ENCODE data around the gene C1QTNF7.

Gene C1QTNF7

GRCh38 chr4:15413623-15414019, 14.2 kb upstream of the C1QTNF7 start:
- no peak for DNase-seq (ENCODE audit: low read depth in 2 of 2)

- no peak for DNase-seq (ENCODE audit: low read depth in 2 of 2)
These were observed 13.2 kb upstream of the C1QTNF7 start for GRCh38 chr4:15414551-15415091.

GRCh38 chr4:15416357-15417232, 11.2 kb upstream of the C1QTNF7 start:
- no peak for DNase-seq (ENCODE audit: low read depth in 2 of 2)

GRCh38 chr4:15417233-15417660, 10.6 kb upstream of the C1QTNF7 start:
- no peak for DNase-seq (ENCODE audit: low read depth in 2 of 2)

- DNase-seq (ENCODE audit: low read depth in 2 of 2): no peak
These were observed 8.9 kb upstream of the C1QTNF7 start for GRCh38 chr4:15418956-15419355.

GRCh38 chr4:15420642-15421041, 7.2 kb upstream of the C1QTNF7 start:
- no peak for DNase-seq (ENCODE audit: low read depth in 2 of 2)

GRCh38 chr4:15423285-15423711, 4.5 kb upstream of the C1QTNF7 start:
- DNase-seq (ENCODE audit: low read depth in 2 of 2): no peak

GRCh38 chr4:15425520-15425919, 2.3 kb upstream of the C1QTNF7 start:
- no peak for DNase-seq (ENCODE audit: low read depth in 2 of 2)

GRCh38 chr4:15427161-15427560, 672 bp upstream of the C1QTNF7 start:
- DNase-seq (ENCODE audit: low read depth in 2 of 2): no peak

GRCh38 chr4:15428611-15429010, 778 bp downstream of the C1QTNF7 start:
- DNase-seq (ENCODE audit: low read depth in 2 of 2): no peak

GRCh38 chr4:15434091-15434490, 6.3 kb downstream of the C1QTNF7 start:
- no peak for DNase-seq (ENCODE audit: low read depth in 2 of 2)

GRCh38 chr4:15434676-15435075, 6.8 kb downstream of the C1QTNF7 start:
- DNase-seq (ENCODE audit: low read depth in 2 of 2): no peak

GRCh38 chr4:15436513-15436912, 8.7 kb downstream of the C1QTNF7 start:
- DNase-seq (ENCODE audit: low read depth in 2 of 2): no peak

GRCh38 chr4:15438939-15439524, 11.2 kb downstream of the C1QTNF7 start:
- DNase-seq (ENCODE audit: low read depth in 2 of 2): no peak

- no peak for DNase-seq (ENCODE audit: low read depth in 2 of 2)
These were observed 15.7 kb downstream of the C1QTNF7 start for GRCh38 chr4:15443371-15444160.

GRCh38 chr4:15444276-15444675, 16.4 kb downstream of the C1QTNF7 start:
- no peak for DNase-seq (ENCODE audit: low read depth in 2 of 2)

- no peak for DNase-seq (ENCODE audit: low read depth in 2 of 2)
These were observed 17.2 kb downstream of the C1QTNF7 start for GRCh38 chr4:15444879-15445547.

GRCh38 chr4:15451181-15451865, 23.5 kb downstream of the C1QTNF7 start:
- no peak for DNase-seq (ENCODE audit: low read depth in 2 of 2)

- no peak for DNase-seq (ENCODE audit: low read depth in 2 of 2)
These were observed 24.3 kb downstream of the C1QTNF7 start for GRCh38 chr4:15451866-15452765.

GRCh38 chr4:15455290-15455689, 27.5 kb downstream of the C1QTNF7 start:
- no peak for DNase-seq (ENCODE audit: low read depth in 2 of 2)
